Hepatocyte (in vitro differentiated cells): ENCODE results near the gene CORIN.

Source experiments
- CTCF ChIP-seq: fragments of 200-600 bp; sonication (generic); IDR thresholded peaks from 2 replicates; pipeline ENCODE4 v1.5.1; 2016; ENCODE audit warnings: antibody characterized with exemption, mild to moderate bottlenecking; ENCODE audit not compliant: poor library complexity
- EZH2 ChIP-seq: fragments of 200-600 bp; sonication (generic); IDR thresholded peaks from 2 replicates; pipeline ENCODE4 v1.6.1; 2016; ENCODE audit warnings: antibody characterized with exemption, mild to moderate bottlenecking, borderline replicate concordance

- TF ChIP-seq CTCF: no peak
- TF ChIP-seq EZH2: no peak
Measured at GRCh38 chr4:47827343-47828047, 10.4 kb downstream of the CORIN start.
